Forelimb muscle (tissue), 1 donor: ENCODE data around the gene CREB3. TPM values are rescaled to one million over a fixed set of nuclear protein-coding genes. Genes with fewer than 3 reads are reported as not detected.

ENCODE experiments used
- DNase-seq: peaks from one replicate; pipeline ENCODE4 v3.0.0-alpha.2; 2013; ENCODE audit warnings: low read depth
- polyA plus RNA-seq: library from polyadenylated mRNA; unstranded; fragments of 120-200 nt; gene quantifications from one replicate; pipeline ENCODE4 v1.2.1, GENCODE V29; 2013; ENCODE audit not compliant: insufficient read length

The CREB3 gene
- polyA plus RNA-seq, 1 donor: 23.5 TPM

DNA sequence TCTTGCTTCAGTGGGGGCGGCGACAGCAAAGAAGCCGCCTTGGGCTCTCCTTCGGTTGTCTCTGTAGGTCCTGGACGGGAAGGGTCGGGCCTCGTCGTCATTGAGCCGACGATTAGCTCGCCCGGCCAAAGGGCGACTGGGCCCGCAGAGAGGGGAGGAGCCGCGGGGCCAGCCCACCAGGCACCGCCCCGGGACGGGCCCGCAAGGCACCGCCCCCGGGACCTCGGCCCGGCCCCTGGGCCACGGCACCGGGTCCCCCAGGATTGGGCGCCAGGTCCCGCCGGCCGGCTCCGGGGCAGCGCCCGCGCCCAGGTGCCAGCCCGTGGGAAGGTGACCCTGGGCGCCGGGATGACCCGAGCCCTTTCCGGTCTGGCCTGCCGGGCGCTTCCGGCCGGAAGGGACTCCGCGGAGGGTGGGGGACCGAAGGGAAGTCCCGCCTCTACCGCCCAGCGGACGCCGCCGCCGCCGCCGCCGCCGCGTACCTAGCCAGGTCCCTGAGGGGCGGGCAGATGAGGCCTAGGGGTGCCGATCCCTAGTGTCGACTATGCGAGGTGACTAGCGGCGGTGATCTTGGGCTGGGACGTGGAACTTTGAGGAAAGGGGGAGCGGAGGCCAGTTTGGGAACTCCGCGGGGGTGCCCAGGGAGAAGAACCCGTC is 16.5 kb downstream of the CREB3 start, which contains the start of the genes GBA2 and RGP1:
Gene GBA2, minus strand, starts transcription at position 371 of the 657 bp plus-strand sequence. CDS start 524 bp downstream, outside the sequence.
Gene RGP1, plus strand, starts transcription at position 430 of the 657 bp plus-strand sequence. CDS start 469 bp downstream, outside the sequence.
- no peak for DNase-seq

- no peak for DNase-seq
Observed at GRCh38 chr9:35749515-35750255, 17.2 kb downstream of the CREB3 start.

- no peak for DNase-seq
Observed at GRCh38 chr9:35750256-35750531, 17.7 kb downstream of the CREB3 start.

GRCh38 chr9:35753466-35753865 is 21.0 kb downstream of the CREB3 start:
- no peak for DNase-seq

- no peak for DNase-seq
Observed at GRCh38 chr9:35754264-35754663, 21.8 kb downstream of the CREB3 start, which contains the start of gene MSMP. Gene MSMP, minus strand, starts transcription at chr9:35754276. Its CDS starts 147 bp downstream, at chr9:35754129.

- no peak for DNase-seq
Observed at GRCh38 chr9:35755071-35755470, 22.6 kb downstream of the CREB3 start.

- DNase-seq: no peak
Observed at GRCh38 chr9:35756275-35757225, 24.1 kb downstream of the CREB3 start.

- DNase-seq: no peak
Observed at GRCh38 chr9:35757226-35757891, 24.9 kb downstream of the CREB3 start.

DNA sequence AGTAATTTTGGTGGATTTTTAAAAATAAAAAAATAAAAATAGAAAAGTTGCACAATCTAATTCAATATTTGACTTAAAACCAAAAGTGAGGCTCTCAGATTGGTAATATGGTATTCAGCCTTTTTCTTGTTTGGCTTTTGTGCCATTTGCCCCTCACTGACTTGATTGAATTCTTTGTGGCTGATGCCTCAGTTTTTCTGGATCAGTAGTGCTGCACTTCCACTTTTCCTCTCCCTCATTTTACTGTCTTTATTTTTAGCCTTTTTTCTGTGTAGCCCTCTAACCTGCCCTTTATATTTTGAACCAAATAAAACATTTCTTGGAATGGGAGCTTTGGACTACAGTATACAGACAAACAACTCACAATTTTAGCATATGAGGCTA is 25.4 kb downstream of the CREB3 start:
- no peak for DNase-seq

GRCh38 chr9:35758475-35759050 is 26.1 kb downstream of the CREB3 start:
- no peak for DNase-seq

- no peak for DNase-seq
Observed at GRCh38 chr9:35759795-35760194, 27.3 kb downstream of the CREB3 start.

DNA sequence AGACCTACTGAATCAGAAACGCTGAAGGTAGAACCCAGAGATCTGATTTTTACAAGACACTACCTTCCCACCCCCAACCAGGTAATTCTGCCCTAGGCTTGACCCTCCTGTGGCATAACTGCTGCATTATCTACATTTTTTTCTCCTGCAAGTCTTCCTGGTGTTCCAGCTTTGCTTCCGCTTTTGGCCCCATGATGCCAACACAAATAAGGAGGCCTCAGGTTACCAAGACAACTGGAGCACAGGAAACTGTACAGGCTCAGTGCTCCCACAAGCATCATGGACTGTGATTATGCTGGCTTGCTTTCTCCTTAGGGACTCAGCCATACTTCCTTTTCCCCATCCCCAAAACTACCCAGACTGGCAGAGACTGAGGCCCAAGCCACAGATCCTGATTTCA is 28.2 kb downstream of the CREB3 start:
- no peak for DNase-seq

- DNase-seq: no peak
Observed at GRCh38 chr9:35763181-35763580, 30.7 kb downstream of the CREB3 start.

DNA sequence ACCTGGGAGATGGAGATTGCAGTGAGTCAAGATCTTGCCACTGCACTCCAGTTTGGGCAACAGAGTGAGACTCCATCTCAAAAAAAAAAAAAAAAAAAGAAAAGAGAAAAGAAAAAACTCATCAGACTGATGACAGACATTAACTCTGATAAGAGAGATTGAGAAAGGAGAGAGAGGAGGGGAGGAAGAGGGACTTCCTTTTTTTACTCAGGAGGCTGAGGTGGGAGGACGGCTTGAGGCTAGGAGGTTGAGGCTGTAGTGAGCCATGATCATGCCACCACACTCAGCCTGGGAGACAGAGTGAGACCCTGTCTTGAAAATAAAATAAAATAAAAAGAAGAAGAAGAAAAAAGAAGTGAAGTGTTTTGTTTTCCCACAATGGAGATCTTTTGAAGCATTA is 31.3 kb downstream of the CREB3 start:
- no peak for DNase-seq

- DNase-seq: no peak
Observed at GRCh38 chr9:35766997-35767396, 34.5 kb downstream of the CREB3 start.

GRCh38 chr9:35767458-35767857 is 35.0 kb downstream of the CREB3 start:
- no peak for DNase-seq

GRCh38 chr9:35769763-35770162 is 37.3 kb downstream of the CREB3 start:
- no peak for DNase-seq

GRCh38 chr9:35771075-35771433 is 38.6 kb downstream of the CREB3 start:
- DNase-seq: no peak

DNA sequence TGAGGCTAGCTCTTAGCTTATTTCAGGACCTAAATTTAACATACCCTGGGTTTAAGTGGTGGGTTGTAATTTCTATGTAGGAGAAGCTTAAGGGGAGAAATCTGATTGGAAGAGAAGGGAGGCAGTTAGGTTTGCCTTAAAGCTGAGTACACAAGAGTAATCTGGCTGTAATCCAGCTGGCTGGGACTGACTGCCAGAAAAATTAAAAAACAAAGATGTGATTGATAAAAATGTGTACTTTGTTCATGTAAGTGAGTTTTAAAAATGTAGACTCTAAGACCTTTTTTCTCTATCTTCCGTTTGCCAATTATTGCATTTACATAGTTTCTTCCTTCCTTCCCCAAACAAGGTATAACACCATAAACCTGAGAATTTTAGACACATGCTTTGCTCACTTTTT is 39.1 kb downstream of the CREB3 start:
- DNase-seq: no peak

DNA sequence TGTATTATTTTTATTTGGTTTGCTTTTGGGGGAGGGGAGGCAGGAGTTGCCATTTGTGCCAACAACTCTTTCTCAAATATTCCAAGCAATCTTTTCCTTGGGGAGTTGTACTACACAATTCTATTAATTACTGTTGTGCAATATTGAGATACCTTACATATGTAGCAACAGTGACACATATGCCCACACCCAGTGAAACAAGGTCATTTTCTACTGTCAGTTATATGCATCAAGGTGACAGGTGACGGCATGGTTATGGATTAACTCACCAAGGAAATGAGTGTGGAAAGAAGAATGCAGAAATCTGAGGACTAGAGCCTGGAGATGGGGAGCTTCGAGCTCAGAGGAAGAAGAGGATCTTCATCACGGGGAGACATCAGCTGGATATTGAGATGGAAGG is 39.5 kb downstream of the CREB3 start:
- DNase-seq: no peak

- no peak for DNase-seq
Observed at GRCh38 chr9:35774907-35775635, 42.6 kb downstream of the CREB3 start.
